HepG2 (cell line): ENCODE measurements around the gene F2RL2. TPM values are rescaled to one million over a fixed set of nuclear protein-coding genes. Genes with fewer than 3 reads are reported as not detected.

Experiments
- ATAC-seq: fragments of 200-7000 bp; cut with Tn5 transposase; 3 replicates; pipeline ENCODE4 v1.9.1; 2020; ENCODE audit warnings: mild to moderate bottlenecking, moderate library complexity
- BruUV-seq: library from RNA; stranded (reverse); fragments of 400-500 nt; replicated peaks from 2 replicates; lab custom pipeline; 2021; lab: Mats Ljungman, UMichigan
- CTCF ChIA-PET: fragments of 300-600 bp; formaldehyde crosslinking; extraction: SDS; loops from one replicate; lab custom pipeline; 2021; ENCODE audit warnings: low total read pairs, inconsistent platforms, low intra/inter-chr PET ratio; lab: Yijun Ruan, JAX
- POLR2A ChIA-PET: fragments of 350-600 bp; sonication (Branson Sonifier 250); formaldehyde crosslinking; loops from one replicate; lab custom pipeline; 2020; ENCODE audit warnings: antibody characterized with exemption, inconsistent platforms; lab: Yijun Ruan, JAX
- DNase-seq: peaks from one replicate; pipeline ENCODE4 v3.0.0-alpha.2; 2015; ENCODE audit warnings: low spot score
- FAIRE-seq: peaks from 3 replicates; lab custom pipeline; 2011; peaks lifted over from hg19 to GRCh38; lab: Jason Lieb, UNC
- H2AFZ ChIP-seq: one replicate; pipeline ENCODE4 v1.6.1; 2011; ENCODE audit warnings: low read length, inconsistent platforms
- H3K27ac ChIP-seq: fragments of 300-600 bp; 3 replicates; pipeline ENCODE4 v1.8.0; 2011; ENCODE audit warnings: mixed run types, mild to moderate bottlenecking, mixed read lengths, low read length, inconsistent platforms; ENCODE audit not compliant: insufficient read depth; ENCODE audit errors: extremely low read length
- H3K27me3 ChIP-seq, 2 experiments: fragments of 200-600 bp in 1 of 2; 2 replicates in 1 of 2; 3 replicates in 1 of 2; pipeline versions ENCODE4 v1.6.0 to v1.8.0; 2011; ENCODE audit warnings: low read length in 2 of 2, mild to moderate bottlenecking in 2 of 2, moderate library complexity in 2 of 2, inconsistent platforms in 1 of 2; ENCODE audit not compliant: insufficient read depth in 2 of 2, control insufficient read depth in 1 of 2
- H3K36me3 ChIP-seq, 2 experiments: fragments of 200-600 bp in 1 of 2; replicated peaks in 1 of 2; 2 replicates in 1 of 2; 3 replicates in 1 of 2; pipeline versions ENCODE4 v1.5.1 to v1.8.0; 2011; ENCODE audit warnings: low read length in 2 of 2, inconsistent platforms in 1 of 2; ENCODE audit not compliant: insufficient read depth in 2 of 2, control insufficient read depth in 1 of 2
- H3K4me1 ChIP-seq: 2 replicates; pipeline ENCODE4 v1.5.1; 2012; ENCODE audit warnings: low read length, inconsistent platforms; ENCODE audit not compliant: insufficient read depth
- H3K4me2 ChIP-seq: 2 replicates; pipeline ENCODE4 v1.6.0; 2011; ENCODE audit warnings: low read depth, low read length, inconsistent platforms
- H3K4me3 ChIP-seq, 3 experiments: fragments of 200-600 bp in 1 of 3; sonication (generic), shearing (Covaris generic) in 1 of 3; replicated peaks in 1 of 3; 2 replicates each; pipeline ENCODE4 v1.5.1; 2011 to 2016; ENCODE audit warnings: low read length in 3 of 3, inconsistent platforms in 2 of 3, low read depth in 2 of 3, mild to moderate bottlenecking in 2 of 3, control low read depth in 1 of 3, mixed read lengths in 1 of 3; ENCODE audit not compliant: insufficient read depth in 1 of 3
- H3K79me2 ChIP-seq: one replicate; pipeline ENCODE4 v1.6.1; 2011; ENCODE audit warnings: low read length, inconsistent platforms; ENCODE audit not compliant: insufficient read depth
- H3K9ac ChIP-seq: 2 replicates; pipeline ENCODE4 v1.6.0; 2011; ENCODE audit warnings: mild to moderate bottlenecking, low read depth, low read length, inconsistent platforms; ENCODE audit not compliant: insufficient read depth
- H3K9me3 ChIP-seq: 2 replicates; pipeline ENCODE4 v1.5.1; 2012; ENCODE audit warnings: mild to moderate bottlenecking, low read length
- H4K20me1 ChIP-seq: 2 replicates; pipeline ENCODE4 v1.6.0; 2011; ENCODE audit warnings: inconsistent platforms, mild to moderate bottlenecking, low read length, moderate library complexity; ENCODE audit not compliant: insufficient read depth
- ATF7 ChIP-seq, 2 experiments: fragments of 450-650 bp in 1 of 2; sonication (generic) in 1 of 2; formaldehyde crosslinking in 1 of 2; IDR thresholded peaks; 2 replicates each; pipeline versions ENCODE4 v1.4.0 to v1.6.1; 2016 to 2020; ENCODE audit warnings: antibody characterized with exemption in 1 of 2, mild to moderate bottlenecking in 1 of 2, missing genetic modification reagents in 1 of 2
- SIX4 ChIP-seq: sonication (generic); formaldehyde crosslinking; IDR thresholded peaks from 2 replicates; pipeline ENCODE4 v1.4.0; 2020; ENCODE audit warnings: missing genetic modification reagents
- SMAD1 ChIP-seq: sonication (generic); formaldehyde crosslinking; IDR thresholded peaks from 2 replicates; pipeline ENCODE4 v1.4.0; 2020; ENCODE audit warnings: missing genetic modification reagents, low read depth, mild to moderate bottlenecking, borderline replicate concordance
- ZFP62 ChIP-seq: sonication (generic); formaldehyde crosslinking; IDR thresholded peaks from 2 replicates; pipeline ENCODE4 v1.4.0; 2020; ENCODE audit warnings: missing genetic modification reagents
- ZIK1 ChIP-seq: sonication (generic); formaldehyde crosslinking; IDR thresholded peaks from 2 replicates; pipeline ENCODE4 v1.5.0; 2020; ENCODE audit warnings: mild to moderate bottlenecking, low read depth, missing genetic modification reagents, borderline replicate concordance
- WGBS: methylation state at CpG from one replicate; pipeline ENCODE4 v1.1.6; 2017; ENCODE audit warnings: low lambda C conversion rate; 5-methylcytosine and 5-hydroxymethylcytosine counted together
- in situ Hi-C: cut with HindIII; loops from 2 replicates; pipeline ENCODE4 v1.10.0; 2017; ENCODE audit warnings: low pct_unique_long_range_greater_than_20kb; ENCODE audit not compliant: extremely low pct_ligation_motif_present
- intact Hi-C: fragments of 100-400 bp; cut with micrococcal nuclease; formaldehyde crosslinking; loops from one replicate; pipeline ENCODE4 v1.10.0; 2022; ENCODE audit not compliant: unreplicated experiment
- polyA plus RNA-seq, 8 experiments: library from polyadenylated mRNA; depleted of rRNA in 3 of 8; stranded (reverse) in 7 of 8; unstranded in 1 of 8; fragments of >200 nt; fragmentation: Illumina TruSeq in 4 of 8; extraction: Trizol in 4 of 8; gene quantifications; 2 replicates each; pipeline versions ENCODE4 v1.2.1 to v1.2.3, GENCODE V29; 2011 to 2016; ENCODE audit warnings: low read depth in 4 of 8, missing spikeins in 1 of 8, mixed read lengths in 1 of 8; ENCODE audit not compliant: insufficient read depth in 1 of 8
- total RNA-seq, 5 experiments: library from RNA; depleted of rRNA; stranded (reverse); fragments of >200 nt; fragmentation: Illumina TruSeq; extraction: Trizol; gene quantifications; 2 replicates each; pipeline ENCODE4 v1.2.3, GENCODE V29; 2016; ENCODE audit warnings: low read depth in 1 of 5
- TF ChIP-seq, protein P1 (sequence below): sonication (generic); formaldehyde crosslinking; IDR thresholded peaks from 2 replicates; pipeline ENCODE4 v1.8.0; 2022; ENCODE audit warnings: missing genetic modification reagents, low read depth, mild to moderate bottlenecking, borderline replicate concordance
- TF ChIP-seq, protein P2 (sequence below): sonication (generic); formaldehyde crosslinking; IDR thresholded peaks from 2 replicates; pipeline ENCODE4 v1.4.0; 2020; ENCODE audit warnings: missing genetic modification reagents

F2RL2 gene
- total and polyA plus RNA-seq, 2 of the 13 experiments (the other 11 are each of a cell fraction or from before 2014, with no cell fraction given): not detected

GRCh38 chr5:76669245-76669644, 46.0 kb upstream of the F2RL2 start:
- no peak overlapping the region for H3K9ac ChIP-seq
- ATAC-seq (no peak), DNase-seq (no peak), FAIRE-seq (no peak)
- intact Hi-C loops (no loop called here), in situ Hi-C loops (no loop called here)
- WGBS: 98% methylated on average over 5 of the region's 5 CpGs
- TF ChIP-seq, protein P1, sequence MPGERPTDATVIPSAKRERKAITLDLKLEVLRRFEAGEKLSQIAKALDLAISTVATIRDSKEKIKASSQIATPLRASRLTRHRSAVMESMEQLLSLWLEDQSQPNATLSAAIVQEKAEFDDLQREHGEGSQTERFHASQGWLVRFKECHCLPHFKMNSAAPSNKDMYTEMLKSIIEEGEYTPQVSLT (CRISPR knock-in tag): no peak
- no peak for TF ChIP-seq ZIK1 (CRISPR knock-in tag)
- TF ChIP-seq, protein P2, sequence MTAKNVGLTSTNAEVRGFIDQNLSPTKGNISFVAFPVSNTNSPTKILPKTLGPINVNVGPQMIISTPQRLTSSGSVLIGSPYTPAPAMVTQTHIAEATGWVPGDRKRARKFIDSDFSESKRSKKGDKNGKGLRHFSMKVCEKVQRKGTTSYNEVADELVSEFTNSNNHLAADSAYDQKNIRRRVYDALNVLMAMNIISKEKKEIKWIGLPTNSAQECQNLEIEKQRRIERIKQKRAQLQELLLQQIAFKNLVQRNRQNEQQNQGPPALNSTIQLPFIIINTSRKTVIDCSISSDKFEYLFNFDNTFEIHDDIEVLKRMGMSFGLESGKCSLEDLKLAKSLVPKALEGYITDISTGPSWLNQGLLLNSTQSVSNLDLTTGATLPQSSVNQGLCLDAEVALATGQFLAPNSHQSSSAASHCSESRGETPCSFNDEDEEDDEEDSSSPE (CRISPR knock-in tag): no peak
- no peak for TF ChIP-seq SMAD1 (CRISPR knock-in tag)
- no peak for TF ChIP-seq ZFP62
- TF ChIP-seq ATF7 (IDR thresholded peaks at IDR 0.05): no peak
- no peak for TF ChIP-seq ATF7 (CRISPR knock-in tag; IDR thresholded peaks at IDR 0.05)
- TF ChIP-seq SIX4 (CRISPR knock-in tag): no peak
- H3K36me3 ChIP-seq: peaks cover 5 to 32% of the 10 kb centered on the region in 2 experiments
- no peaks in the 10 kb centered on the region for H4K20me1 ChIP-seq
- H3K27ac ChIP-seq: no peak overlapping the region
- H3K4me2 ChIP-seq: no peak overlapping the region
- H3K79me2 ChIP-seq: no peaks in the 10 kb centered on the region
- no peaks in the 10 kb centered on the region for H3K27me3 ChIP-seq
- ChIA-PET POLR2A (interaction anchor here (0.5 kb wide), 1 partner anchor 152 kb away, joined by 5 read pairs; no protein-coding TSS in a partner anchor), CTCF (no interaction called here)
- no peaks in the 10 kb centered on the region for H3K9me3 ChIP-seq
- no TSS peak for BruUV-seq
- H3K4me3 ChIP-seq: no peak overlapping the region
- H3K4me1 ChIP-seq: peaks cover 37% of the 10 kb centered on the region
- H2AFZ ChIP-seq: no peak overlapping the region
